Activated CD8-positive, alpha-beta memory T cell treated with anti-CD3 and anti-CD28 coated beads, Interleukin-2, amount 50 U/mL, for 24 hours (primary cell): ENCODE results near the gene MYL6.
A peak's percentile ranks its signal among the peaks of the same experiment; 100 is the strongest.
"Not testable (repeated sequence)": the region's sequence is repeated elsewhere in the genome, so short reads cannot be mapped to it uniquely, and the experiment has no call there.

ENCODE experiments used
- DNase-seq: peaks from one replicate; pipeline ENCODE4 v3.0.0-alpha.2; 2020; ENCODE audit errors: extremely low read depth

Gene MYL6

DNA sequence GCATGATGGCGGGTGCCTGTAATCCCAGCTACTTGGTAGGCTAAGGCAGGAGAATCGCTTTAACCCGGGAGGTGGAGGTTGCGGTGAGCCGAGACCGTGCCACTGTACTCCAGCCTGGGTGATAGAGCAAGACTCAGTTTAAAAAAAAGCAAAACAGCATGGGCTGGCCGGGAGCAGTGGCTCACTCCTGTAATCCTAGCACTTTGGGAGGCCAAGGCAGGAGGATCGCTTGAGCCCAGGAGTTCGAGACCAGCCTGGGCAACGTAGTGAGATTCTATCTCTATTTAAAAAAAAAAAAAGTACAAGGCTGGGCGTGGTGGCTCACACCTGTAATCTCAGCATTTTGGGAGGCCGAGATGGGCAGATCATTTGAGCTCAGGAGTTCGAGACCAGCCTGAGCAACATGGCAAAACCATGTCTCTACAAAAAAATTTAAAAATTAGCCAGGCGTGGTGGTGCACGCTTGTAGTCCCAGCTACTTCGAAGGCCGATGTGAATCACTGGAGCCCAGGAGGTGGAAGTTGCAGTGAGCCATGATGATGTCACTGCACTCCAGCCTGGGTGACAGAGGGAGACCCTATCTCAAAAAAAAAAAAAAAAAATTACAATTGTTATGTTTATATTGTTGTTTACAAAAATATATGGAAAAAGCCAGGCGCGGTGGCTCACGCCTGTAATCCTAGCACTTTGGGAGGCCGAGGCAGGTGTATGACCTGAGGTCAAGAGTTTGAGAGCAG, 1.5 kb upstream of the MYL6 start:
- DNase-seq: not testable (repeated sequence)

DNA sequence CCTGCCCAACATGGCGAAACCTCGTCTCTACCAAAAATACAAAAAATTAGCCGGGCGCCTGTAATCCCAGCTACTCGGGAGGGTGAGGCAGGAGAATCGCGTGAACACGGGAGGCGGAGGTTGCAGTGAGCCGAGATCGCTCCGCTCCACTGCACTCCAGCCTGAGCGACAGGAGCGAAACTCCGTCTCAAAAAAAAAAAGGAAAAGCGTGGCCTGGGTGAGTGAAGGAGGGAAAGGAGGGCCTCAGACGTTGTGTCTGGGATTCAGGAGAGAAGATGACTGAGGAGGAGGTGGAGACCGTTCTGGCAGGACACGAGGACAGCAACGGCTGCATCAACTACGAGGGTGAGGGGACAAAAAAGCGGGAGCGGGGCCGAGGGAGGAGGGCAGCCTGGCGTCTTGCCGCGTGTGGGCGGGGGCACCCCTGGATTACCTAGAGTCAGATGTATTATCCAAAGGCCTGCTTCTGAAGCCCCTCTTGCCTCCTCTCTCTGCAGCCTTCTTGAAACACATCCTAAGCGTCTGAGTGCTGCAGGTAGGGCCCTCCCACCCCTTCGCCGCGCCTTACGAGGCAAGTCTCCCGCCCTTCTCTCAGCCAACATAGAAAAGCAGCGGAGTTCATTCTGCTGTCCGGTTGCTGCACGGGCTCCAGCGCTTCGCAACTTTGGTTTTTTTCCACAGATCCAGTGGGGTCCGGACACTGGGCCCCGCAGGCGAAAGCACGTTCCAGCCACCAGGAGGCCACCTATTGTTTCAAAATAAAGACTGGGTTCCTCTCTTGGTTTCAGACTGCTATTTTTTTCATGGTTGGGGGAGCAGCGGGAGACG, 744 bp upstream of the MYL6 start:
- DNase-seq: peak; percentile 10

DNA sequence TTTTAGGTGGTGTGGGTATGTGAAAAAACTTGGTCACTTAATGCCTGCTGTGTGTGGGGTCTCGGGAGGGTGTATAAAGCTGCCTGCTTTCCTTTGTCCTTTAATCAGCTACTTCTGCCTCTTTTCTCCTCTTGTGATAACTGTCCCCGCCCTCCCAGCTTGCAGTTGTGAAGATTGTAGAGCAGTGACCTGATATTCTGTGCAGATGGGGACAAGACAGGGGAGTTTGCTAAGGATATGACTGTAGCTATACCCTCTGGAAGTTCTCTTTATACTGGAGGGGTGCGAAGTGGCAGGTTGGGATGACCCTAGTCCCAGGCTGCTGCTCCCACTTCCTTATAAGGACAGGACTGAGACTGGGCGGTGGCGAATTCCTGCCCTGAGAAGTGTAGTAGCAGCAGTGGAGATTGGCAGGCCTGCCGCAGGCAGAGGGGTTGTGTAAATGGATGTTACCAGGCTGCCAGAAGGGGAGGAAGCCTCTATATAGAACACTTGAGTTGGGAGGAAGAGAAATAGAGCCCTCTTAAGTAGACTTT, 835 bp downstream of the MYL6 start:
- DNase-seq: no peak

DNA sequence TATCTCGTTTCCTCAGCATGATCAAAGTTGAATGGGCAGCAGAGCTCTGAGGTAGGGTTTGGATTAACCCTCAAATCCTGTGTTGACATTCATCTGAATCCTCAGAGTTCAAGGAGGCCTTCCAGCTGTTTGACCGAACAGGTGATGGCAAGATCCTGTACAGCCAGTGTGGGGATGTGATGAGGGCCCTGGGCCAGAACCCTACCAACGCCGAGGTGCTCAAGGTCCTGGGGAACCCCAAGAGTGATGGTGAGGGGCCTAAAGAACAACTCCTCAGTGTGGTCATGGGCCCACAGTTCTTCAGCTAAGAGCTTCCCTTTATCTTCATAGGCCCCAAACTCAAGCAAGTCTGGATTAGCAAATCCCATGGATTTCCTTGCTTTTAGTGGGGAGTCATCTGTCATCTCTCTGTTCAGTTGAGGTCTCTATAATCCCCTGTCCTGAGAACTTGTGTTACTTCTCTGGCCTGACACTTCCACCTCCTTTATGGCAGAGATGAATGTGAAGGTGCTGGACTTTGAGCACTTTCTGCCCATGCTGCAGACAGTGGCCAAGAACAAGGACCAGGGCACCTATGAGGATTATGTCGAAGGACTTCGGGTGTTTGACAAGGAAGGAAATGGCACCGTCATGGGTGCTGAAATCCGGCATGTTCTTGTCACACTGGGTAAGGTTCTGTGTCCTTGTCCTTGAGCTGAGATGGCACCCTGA, 1.5 kb downstream of the MYL6 start:
- DNase-seq: no peak

DNA sequence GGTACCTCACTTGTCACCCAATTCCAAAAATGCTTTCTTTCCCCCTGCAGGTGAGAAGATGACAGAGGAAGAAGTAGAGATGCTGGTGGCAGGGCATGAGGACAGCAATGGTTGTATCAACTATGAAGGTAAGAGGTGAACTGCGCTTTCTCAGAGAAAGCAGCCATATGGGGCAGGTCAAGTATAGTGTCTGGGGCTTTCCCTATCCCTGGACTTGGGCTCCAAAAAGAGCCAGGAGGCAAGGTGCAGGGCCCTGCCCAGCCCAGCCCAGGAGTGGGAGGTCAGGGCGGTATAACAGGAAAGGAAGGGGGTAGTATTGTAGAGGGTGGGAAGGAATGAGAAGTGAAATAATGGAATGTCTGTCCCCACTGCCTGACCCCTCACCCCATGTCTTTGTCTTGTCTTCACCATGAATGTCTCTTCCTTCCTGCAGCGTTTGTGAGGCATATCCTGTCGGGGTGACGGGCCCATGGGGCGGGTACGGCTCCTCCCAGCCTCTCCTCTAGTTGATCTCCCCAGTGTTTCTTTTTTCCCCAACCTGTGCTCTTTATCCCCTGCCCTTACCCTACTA, 2.1 kb downstream of the MYL6 start:
- peak; percentile 7 for DNase-seq

DNA sequence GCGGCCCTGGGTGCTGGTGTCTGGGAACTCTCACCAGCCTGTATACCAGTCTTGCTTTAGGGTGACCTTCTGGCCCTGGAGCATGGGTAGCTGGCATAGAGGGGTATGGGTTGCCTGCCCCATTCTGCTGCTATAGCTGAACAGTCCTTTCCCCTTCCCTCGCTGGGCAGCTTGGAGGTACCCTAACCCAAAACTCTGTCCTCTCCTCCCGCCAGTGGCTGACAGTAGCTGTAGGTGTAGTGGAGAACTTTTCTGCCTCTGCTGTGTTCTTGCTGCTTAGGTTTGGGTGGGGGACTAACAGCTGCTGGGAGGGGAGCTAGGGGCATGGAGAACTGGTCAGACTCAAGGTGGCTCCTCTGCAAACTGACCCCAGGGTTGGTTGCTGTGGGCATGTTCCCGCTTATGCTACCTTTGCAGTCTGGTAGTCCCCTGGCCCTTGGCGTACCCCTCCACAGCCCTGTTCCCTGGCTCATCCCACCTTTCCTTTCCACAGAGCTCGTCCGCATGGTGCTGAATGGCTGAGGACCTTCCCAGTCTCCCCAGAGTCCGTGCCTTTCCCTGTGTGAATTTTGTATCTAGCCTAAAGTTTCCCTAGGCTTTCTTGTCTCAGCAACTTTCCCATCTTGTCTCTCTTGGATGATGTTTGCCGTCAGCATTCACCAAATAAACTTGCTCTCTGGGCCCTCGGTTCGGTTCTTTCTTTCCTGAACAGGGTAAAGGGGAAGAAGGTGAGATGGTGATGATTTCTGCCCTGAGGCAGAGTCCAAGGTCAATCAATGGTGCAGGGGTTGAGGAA, 2.9 kb downstream of the MYL6 start:
- DNase-seq: no peak

DNA sequence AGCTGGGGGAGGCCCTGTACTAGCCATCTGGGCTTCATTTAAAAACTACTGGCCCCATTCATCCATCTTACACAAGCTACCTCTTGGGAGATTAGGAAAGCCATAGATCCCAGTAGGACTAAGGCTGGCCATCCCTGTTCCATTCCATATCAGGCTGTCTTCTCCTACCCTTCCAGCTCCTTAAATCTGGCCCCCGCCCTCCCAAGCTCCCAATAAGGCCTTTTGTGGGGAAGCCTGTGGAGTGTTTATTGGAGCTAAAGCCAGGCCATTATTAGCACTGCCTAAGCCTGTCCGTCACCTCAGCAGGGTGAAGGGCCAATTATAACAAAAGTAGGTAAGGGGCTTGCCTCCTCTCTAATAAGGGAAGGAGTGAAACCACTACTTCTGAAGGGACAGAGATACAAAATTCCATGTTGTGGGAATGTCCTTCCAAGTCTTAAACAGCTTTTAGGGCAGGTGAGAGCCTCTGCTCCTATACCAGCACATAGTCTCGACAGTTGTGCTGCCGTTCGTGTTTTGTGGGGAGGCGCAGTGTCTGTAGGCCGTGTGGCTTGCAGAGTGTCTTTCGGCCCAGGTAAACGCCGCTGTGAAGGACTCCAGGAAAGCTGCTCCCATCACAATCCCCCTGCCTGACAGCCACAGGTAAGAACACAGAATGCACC, 3.7 kb downstream of the MYL6 start:
- no peak for DNase-seq

DNA sequence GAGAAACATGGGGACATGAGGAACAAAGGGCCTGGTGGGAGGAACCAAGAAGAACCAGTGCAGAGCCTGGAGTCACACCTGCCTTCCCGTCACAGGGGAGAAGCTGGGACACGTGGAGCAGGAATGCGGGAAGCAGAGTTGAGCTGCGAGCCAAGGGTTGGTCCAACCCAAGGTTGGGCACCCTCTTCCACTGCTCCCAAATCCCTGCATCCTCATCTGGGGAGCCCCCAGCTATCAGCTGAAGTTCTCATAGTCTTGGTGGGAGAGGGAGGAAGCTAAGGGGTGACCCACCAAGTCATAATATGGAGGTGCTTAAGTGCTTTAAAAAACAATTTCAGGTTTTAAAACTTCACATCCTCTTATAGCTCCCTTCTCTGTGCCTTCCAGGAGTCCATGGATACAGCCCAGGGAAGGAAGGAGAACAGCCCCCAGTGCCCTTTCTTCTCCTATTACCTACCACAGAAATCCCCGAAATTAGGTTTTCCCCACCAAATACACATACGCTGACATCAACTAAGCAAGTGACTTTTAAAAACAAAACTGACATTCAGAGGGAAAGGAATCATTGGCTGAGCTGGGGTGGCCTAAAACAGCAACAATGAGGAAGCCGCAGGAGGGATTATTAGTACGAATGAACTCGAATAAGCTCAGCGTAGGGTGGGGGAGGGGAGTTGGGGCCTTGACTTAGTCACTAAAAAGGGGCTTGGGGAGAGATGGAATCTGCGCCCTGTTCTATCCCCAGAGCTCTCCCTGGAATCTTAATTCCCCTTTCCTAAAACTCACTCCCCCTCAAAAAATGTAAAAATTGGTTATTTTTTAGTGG, 4.5 kb downstream of the MYL6 start:
- DNase-seq: no peak

DNA sequence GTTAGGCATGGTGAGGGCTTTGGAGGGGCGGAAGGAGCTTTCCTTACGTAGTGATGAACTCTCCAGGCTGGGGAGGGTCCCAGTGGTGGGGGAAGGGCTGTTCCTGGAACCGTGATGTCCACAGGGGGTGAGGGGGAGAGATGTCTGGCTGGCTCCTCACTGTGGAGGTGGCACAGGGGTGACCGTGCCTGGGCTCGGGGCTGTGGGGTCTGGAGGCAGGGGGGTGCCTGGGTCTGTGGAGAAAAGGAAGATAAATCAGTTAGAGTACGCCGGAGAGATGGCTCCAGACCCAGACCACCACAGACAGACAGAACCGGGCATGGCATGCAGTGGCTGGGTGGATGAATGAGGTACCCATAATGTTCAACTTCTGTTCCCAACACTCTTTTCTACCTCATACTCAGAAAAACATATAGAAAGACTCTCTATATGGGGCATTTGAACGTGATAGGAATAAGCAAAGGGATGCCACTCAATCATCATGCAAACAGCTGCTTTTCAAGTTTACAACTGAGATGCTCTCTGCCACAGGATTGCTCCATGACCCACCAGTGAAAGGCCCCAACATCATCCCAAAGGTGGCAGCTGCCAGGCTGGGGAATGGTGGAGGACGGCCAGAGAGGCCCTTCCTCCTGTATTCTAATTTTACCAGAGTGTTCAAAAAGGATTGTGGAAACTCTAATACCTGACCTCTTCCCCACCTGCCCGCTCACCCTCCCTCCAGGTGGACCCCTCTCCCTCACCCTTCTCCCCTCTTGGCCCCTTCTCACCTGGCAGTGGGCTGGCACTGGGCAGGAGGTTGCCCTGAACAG, 5.6 kb downstream of the MYL6 start:
- no peak for DNase-seq

DNA sequence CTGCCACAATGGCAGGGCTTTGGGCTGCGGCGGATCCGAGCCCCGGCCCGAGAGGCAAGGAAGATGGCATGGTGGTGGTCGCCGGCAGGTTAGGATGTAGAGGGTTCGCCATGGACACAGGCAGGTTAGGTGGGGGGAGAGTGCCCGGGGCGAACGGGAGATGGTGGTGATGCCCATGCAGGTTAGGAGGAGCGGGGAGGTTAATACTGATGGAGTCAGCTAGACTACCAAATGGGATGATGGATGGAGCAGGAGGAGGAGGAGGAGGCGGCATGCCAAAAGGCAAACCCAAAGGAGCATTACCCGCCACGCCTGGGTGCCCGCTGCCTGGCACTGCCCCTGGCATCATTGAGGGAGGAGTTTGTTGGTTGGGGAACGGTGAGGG, 6.2 kb downstream of the MYL6 start:
- no peak for DNase-seq

DNA sequence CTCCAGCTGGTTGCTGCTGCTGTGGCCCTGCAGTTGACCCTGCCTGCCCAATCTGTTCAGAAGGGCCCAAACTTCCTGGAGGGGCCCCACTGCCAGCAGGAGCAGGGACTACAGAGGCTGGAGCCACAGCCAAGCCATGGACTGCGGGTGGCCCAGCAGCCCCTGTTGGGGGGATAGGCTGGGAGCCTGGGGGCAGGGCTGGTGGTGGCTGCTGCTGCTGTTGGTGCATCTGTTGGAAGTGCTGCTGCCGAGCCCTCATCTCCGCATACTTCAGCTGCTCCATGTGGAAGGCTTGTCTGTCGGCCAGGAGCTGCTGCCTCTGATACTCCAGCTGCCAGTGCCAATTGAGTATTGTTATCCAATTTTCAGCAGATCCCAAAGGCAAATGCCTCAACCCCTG, 7.2 kb downstream of the MYL6 start:
- no peak for DNase-seq

DNA sequence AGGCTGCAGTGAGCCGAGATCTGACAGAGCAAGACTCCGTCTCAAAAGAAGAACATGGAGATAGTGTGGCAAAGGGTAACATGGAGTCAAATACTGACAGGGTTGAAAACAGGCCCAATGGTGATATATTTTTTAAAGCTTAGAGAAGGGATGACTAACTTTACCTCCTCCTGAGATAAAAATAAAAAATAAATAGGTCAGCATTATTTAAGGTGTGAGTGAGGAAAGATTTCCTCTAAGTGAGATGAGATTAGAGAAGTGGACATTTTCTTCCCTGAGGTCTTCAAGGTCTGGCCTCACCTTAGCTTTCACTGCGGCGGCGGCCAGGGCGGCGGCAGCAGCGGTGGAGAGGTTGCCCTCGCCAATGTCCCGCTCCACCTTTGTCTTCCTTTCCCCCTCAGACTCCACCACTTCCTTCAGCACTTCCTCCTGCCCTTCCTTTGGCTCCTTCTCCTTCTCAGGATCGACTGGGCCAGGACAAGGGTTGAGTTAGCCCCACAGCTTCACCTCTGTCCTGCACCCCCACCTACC, 11.1 kb downstream of the MYL6 start:
- no peak for DNase-seq

DNA sequence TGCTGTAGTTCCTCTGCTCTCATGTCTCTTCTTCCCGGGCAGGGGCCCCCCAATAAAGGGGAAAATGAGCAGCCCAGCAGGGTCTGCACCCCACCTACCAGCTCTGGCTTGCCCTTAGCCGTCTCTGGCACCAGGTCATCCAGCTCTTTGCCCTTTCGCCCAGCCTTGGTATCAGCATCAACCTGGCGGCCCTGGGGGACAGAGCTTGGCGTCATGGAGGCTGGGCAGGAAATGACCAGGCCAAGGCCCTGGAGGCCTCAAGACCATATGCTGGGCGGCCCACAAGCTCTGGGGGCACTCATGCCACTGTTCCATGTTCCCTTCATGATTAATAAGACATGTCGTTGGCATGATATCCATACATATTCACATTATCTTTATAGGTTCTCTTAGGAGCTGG, 14.7 kb downstream of the MYL6 start:
- no peak for DNase-seq

DNA sequence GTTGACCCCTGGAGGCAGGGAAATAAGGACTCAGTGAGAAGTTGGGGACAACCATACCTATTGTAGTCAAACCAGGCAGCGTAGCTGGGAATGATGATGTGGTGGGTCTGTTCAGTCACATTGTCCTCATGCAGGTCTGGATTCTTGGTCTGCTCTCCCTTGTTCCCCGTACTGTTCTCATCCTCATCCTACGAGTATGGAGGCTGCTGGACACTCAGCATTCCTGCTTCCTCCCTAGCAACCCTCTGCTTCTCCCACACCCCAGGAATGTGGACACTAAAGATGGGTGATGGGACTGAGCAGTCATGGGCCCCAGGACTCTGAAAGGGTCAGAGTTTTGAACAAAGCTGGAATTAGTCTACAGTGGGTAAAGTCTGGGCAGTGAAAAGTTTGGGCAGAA, 20.2 kb downstream of the MYL6 start:
- no peak for DNase-seq

DNA sequence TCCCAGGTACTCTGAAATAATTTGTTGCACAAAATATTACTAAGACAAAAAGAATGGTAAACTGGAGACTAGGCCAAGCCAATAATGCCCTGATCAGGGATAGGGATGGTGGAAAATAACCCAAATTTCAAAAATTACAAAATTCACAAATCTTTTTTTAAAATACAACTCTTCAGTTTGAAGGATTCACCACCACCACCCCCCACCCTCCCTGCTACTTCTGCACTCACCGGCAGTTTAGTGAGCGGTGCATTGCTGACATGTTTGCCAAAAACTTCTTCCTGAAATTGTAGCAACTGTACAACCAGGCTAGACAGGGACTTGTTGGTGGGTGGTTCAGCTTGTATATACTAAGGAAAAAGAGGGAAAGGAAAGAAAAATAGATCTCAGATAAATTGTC, 28.8 kb downstream of the MYL6 start:
- DNase-seq: no peak

DNA sequence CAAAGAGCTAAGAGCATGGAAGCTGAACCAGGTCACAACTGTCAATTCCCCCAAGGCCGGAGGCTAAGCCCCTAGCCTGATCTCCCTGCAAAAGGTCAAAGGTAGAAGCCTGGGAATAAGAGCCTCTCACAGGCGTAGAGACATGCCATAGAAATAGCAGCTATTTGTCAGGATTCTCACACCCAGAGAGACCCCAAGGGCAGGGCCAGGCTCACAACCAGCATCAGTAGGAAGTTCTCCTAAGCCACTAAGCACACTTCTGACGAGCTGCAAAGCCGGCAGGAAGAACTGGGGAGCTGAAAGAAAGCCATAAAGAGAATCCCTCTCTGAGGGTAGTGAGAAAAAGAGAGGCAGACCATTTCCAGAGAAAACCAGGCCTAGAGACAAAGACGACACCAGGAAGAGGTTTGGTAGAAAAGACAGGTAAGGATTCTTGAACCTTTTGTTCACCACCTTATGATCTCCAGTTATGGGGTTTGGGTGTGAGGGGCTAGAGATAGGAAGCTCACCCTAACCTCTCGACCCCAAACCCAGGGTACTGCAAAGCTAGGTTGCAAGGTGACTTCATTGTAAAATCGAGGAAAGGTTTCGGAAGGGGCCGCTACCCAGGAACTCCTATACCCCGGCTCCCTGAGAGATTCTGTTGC, 30.1 kb downstream of the MYL6 start:
- DNase-seq: no peak

DNA sequence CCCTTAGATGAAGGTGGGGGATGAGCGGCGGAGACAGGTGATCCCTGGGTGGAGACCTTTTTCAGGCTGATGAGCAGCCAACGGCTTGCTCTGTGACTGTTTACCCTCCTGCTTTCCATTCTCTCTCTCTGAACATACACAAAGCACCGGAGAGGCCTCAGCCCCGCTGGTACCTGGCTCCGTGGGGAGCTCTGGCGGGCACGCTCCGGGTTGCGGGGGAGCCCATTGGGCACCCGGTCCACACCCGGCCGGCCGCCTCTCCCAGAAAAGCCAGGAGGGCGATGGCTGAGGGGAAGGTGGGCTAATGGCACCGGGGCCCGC, 30.6 kb downstream of the MYL6 start:
- no peak for DNase-seq
